ENCODE measurements around the gene NVL.

Gene NVL

GRCh38 chr1:224219612-224220059 lies 110.3 kb downstream of the NVL start:
- Histone ChIP-seq H3K27ac (ENCODE audit: low read length) (no peak overlapping the region), H3K79me2 (ENCODE audit: insufficient read depth, low read length) (no peaks in the 10 kb centered on the region), H3K9me3 (ENCODE audit: insufficient read depth, low read length, severe bottlenecking) (no peaks in the 10 kb centered on the region), H3K27me3 (ENCODE audit: insufficient read depth, low read length, poor library complexity) (no peaks in the 10 kb centered on the region), H3K4me2 (ENCODE audit: insufficient read depth, low read length) (no peak overlapping the region), H2AFZ (ENCODE audit: low read depth, low read length) (no peak overlapping the region), H3K4me1 (ENCODE audit: insufficient read depth, low read length) (no peaks in the 10 kb centered on the region), H4K20me1 (ENCODE audit: insufficient read depth, low read length) (no peaks in the 10 kb centered on the region), H3K36me3 (ENCODE audit: insufficient read depth, low read length) (no peaks in the 10 kb centered on the region), H3K9ac (ENCODE audit: low read depth, low read length) (no peak overlapping the region), H3K4me3 (ENCODE audit: low read depth in 1 of 2, low read length in 2 of 2) (no peak overlapping the region)
- TF ChIP-seq EZH2 (IDR thresholded peaks at IDR 0.05; ENCODE audit: borderline replicate concordance, low read depth, low read length, severe bottlenecking), result no peak
- TF ChIP-seq CTCF (IDR thresholded peaks at IDR 0.05; ENCODE audit: borderline replicate concordance, extremely low read depth, low read length, poor library complexity, severe bottlenecking), result no peak
- no peak for ATAC-seq (ENCODE audit: insufficient read depth, low read depth)
- DNase-seq, result no peak

GRCh38 chr1:224219011-224219611 lies 110.9 kb downstream of the NVL start:
- ATAC-seq (ENCODE audit: insufficient read depth, low read depth), result no peak
- Histone ChIP-seq H3K27me3 (ENCODE audit: insufficient read depth, low read length, poor library complexity) (no peaks in the 10 kb centered on the region), H3K27ac (ENCODE audit: low read length) (no peak overlapping the region), H4K20me1 (ENCODE audit: insufficient read depth, low read length) (no peaks in the 10 kb centered on the region), H3K9me3 (ENCODE audit: insufficient read depth, low read length, severe bottlenecking) (no peaks in the 10 kb centered on the region), H3K4me2 (ENCODE audit: insufficient read depth, low read length) (no peak overlapping the region), H2AFZ (ENCODE audit: low read depth, low read length) (no peak overlapping the region), H3K4me3 (ENCODE audit: low read depth in 1 of 2, low read length in 2 of 2) (no peak overlapping the region), H3K4me1 (ENCODE audit: insufficient read depth, low read length) (no peaks in the 10 kb centered on the region), H3K79me2 (ENCODE audit: insufficient read depth, low read length) (no peaks in the 10 kb centered on the region), H3K36me3 (ENCODE audit: insufficient read depth, low read length) (no peaks in the 10 kb centered on the region), H3K9ac (ENCODE audit: low read depth, low read length) (no peak overlapping the region)
- TF ChIP-seq CTCF (IDR thresholded peaks at IDR 0.05; ENCODE audit: borderline replicate concordance, extremely low read depth, low read length, poor library complexity, severe bottlenecking), result no peak
- TF ChIP-seq EZH2 (IDR thresholded peaks at IDR 0.05; ENCODE audit: borderline replicate concordance, low read depth, low read length, severe bottlenecking), result no peak
- no peak for DNase-seq

GRCh38 chr1:224217655-224218623 lies 112.0 kb downstream of the NVL start:
- Histone ChIP-seq H3K27ac (ENCODE audit: low read length) (no peak overlapping the region), H3K27me3 (ENCODE audit: insufficient read depth, low read length, poor library complexity) (no peaks in the 10 kb centered on the region), H3K36me3 (ENCODE audit: insufficient read depth, low read length) (no peaks in the 10 kb centered on the region), H3K4me3 (ENCODE audit: low read depth in 1 of 2, low read length in 2 of 2) (no peak overlapping the region), H4K20me1 (ENCODE audit: insufficient read depth, low read length) (no peaks in the 10 kb centered on the region), H3K79me2 (ENCODE audit: insufficient read depth, low read length) (no peaks in the 10 kb centered on the region), H3K9ac (ENCODE audit: low read depth, low read length) (no peak overlapping the region), H3K4me2 (ENCODE audit: insufficient read depth, low read length) (no peak overlapping the region), H2AFZ (ENCODE audit: low read depth, low read length) (no peak overlapping the region), H3K4me1 (ENCODE audit: insufficient read depth, low read length) (no peaks in the 10 kb centered on the region), H3K9me3 (ENCODE audit: insufficient read depth, low read length, severe bottlenecking) (no peaks in the 10 kb centered on the region)
- no peak for DNase-seq
- no peak for ATAC-seq (ENCODE audit: insufficient read depth, low read depth)
- TF ChIP-seq CTCF (IDR thresholded peaks at IDR 0.05; ENCODE audit: borderline replicate concordance, extremely low read depth, low read length, poor library complexity, severe bottlenecking), result no peak
- TF ChIP-seq EZH2 (IDR thresholded peaks at IDR 0.05; ENCODE audit: borderline replicate concordance, low read depth, low read length, severe bottlenecking), result no peak

Measured in DND-41 (cell line).